NCI-H1048 (cell line): Measurements from ENCODE around the gene TINCR.
"Not testable (repeated sequence)": the region's sequence is repeated elsewhere in the genome, so short reads cannot be mapped to it uniquely, and the experiment has no call there.

Experiments used
- DNase-seq: peaks from one replicate; lab custom pipeline; 2025; lab: John Stamatoyannopoulos, UW

TINCR gene

GRCh38 chr19:5558101-5558621, 9.6 kb downstream of the TINCR start:
- DNase-seq, result no peak

GRCh38 chr19:5557691-5558090, 10.1 kb downstream of the TINCR start:
- DNase-seq, result no peak

GRCh38 chr19:5554828-5555227, 12.9 kb downstream of the TINCR start:
- DNase-seq, result no peak

- no peak for DNase-seq
Measured at GRCh38 chr19:5553892-5554291, 13.9 kb downstream of the TINCR start.

- no peak for DNase-seq
Measured at GRCh38 chr19:5547881-5548280, 19.9 kb downstream of the TINCR start.

- DNase-seq, result no peak
Measured at GRCh38 chr19:5545984-5546383, 21.8 kb downstream of the TINCR start.

- no peak for DNase-seq
Measured at GRCh38 chr19:5545051-5545450, 22.7 kb downstream of the TINCR start.

- no peak for DNase-seq
Measured at GRCh38 chr19:5542665-5543064, 25.1 kb downstream of the TINCR start.

GRCh38 chr19:5541456-5541855, 26.3 kb downstream of the TINCR start:
- no peak for DNase-seq

GRCh38 chr19:5540208-5540607, 27.5 kb downstream of the TINCR start:
- DNase-seq, result no peak

- DNase-seq, result no peak
Measured at GRCh38 chr19:5537870-5538269, 29.9 kb downstream of the TINCR start.

- not testable (repeated sequence) for DNase-seq
Measured at GRCh38 chr19:5536982-5537579, 30.7 kb downstream of the TINCR start.

GRCh38 chr19:5536337-5536894, 31.3 kb downstream of the TINCR start:
- DNase-seq, result no peak

GRCh38 chr19:5534787-5535586, 32.8 kb downstream of the TINCR start:
- DNase-seq, result no peak

- DNase-seq, result no peak
Measured at GRCh38 chr19:5533257-5533656, 34.5 kb downstream of the TINCR start.

GRCh38 chr19:5530701-5531100, 37.1 kb downstream of the TINCR start:
- no peak for DNase-seq

- no peak for DNase-seq
Measured at GRCh38 chr19:5526691-5527090, 41.1 kb downstream of the TINCR start.

GRCh38 chr19:5524081-5524480, 43.7 kb downstream of the TINCR start:
- DNase-seq, result no peak

GRCh38 chr19:5522106-5522505, 45.6 kb downstream of the TINCR start:
- DNase-seq, result no peak

GRCh38 chr19:5520501-5520900, 47.3 kb downstream of the TINCR start:
- DNase-seq, result no peak

- no peak for DNase-seq
Measured at GRCh38 chr19:5519076-5519475, 48.7 kb downstream of the TINCR start.

GRCh38 chr19:5515737-5516136, 52.0 kb downstream of the TINCR start:
- no peak for DNase-seq

- DNase-seq, result no peak
Measured at GRCh38 chr19:5514001-5514400, 53.8 kb downstream of the TINCR start.
